ENCODE measurements around the gene MMP27.
A peak's percentile ranks its signal among the peaks of the same experiment; 100 is the strongest.

MMP27 gene

DNA sequence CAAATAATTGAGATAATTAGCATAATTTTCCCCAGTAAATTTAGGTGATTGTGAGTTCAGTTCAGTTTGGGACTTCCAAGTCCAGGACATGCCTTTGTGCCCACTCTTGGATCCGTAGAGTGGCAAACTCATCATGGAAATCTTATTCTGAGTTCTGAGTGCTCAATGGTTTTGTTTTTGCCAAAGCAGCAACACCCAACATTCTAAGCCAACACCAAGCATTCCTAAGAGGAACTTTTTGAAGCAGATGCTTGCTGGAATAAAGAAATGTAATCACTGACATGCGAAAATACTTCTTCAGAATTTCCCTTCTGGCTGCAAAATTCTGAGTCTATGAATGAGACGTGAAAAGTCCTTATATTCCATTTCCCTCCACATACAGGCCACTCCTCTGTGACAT is 10.4 kb downstream of the MMP27 start:
- DNase-seq = no peak

DNA sequence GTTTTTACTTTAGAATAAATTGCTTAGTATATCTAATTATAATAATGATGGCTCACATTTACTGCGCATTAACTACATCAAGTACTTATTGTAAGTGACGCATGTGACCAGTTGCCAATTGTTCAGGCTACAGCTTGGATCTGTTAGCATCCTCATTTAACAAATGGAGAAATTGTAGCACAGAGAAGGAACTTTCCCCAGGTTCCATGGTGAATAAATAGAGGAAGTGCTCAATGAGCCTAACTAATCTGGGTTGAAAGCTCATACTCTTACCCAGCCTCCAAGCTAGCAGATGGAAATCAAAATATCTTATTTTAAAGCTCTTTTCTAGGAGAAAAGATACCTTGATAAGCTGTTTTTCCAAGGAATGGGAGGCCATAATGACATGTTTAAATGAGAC is 19.8 kb downstream of the MMP27 start:
- no peak for DNase-seq

GRCh38 chr11:102685338-102685737 is 20.2 kb downstream of the MMP27 start:
- DNase-seq = no peak

DNA sequence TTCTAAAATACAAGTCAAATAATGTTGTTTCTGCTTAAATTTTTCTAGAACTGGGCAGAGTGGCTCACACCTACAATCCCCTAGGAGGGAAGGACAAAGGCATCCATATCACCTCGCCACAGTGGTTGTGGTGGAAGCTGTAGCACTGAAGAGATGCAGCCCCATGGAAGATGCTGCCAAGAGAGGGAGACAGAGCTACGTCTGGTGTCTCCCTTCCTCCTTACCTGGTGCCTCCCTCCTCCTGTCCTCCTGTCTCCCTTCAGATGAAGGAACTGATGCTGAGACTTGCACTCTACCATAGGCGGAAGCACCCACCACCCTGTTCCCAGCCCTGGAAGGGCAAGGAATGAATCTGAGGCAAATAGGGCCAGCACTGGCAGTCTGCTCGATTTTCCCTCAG is 22.3 kb downstream of the MMP27 start:
- no peak for DNase-seq

DNA sequence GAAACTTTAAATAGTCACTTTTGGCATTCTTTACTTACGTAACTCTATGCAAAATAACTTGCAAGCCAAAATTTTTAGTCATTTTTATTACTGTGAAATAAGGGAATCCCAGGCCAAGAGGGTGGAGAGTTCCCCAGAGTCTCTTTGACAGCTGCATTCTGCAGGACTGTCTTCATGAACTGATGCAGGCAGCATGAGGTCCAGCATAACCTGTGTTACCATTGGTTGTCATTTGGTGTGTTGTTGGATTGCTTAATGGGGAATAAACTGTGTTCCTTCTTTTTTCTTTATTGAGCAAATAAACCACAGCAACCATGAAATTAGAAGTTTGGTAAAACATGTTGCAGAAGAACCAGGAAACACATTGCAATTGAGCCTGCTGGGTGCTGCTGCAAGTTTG is 24.6 kb downstream of the MMP27 start:
- DNase-seq = no peak

GRCh38 chr11:102678022-102678421 is 27.5 kb downstream of the MMP27 start:
- no peak for DNase-seq

DNA sequence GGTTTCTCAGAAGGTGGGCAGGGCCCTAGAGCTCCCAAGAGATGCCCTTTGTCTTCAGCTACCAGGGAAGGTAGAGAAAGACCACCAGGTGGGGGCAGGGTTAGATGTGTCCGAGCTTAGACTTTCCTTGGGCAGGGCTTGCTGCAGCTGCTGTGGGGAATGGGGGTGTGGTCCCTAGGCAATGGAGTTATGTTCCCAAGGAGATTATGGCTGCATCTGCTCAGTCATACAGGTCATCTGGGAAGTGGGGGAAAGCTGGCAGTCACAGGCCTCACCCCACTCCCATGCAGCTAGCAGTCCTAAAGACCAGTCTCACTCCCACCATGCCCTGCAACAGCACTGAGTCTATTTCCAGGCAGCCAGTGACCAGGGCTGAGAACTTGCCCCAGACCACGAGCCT is 29.5 kb downstream of the MMP27 start:
- no peak for DNase-seq

- DNase-seq = no peak
Measured at GRCh38 chr11:102669664-102670063, 35.9 kb downstream of the MMP27 start.

GRCh38 chr11:102666331-102666957 is 39.1 kb downstream of the MMP27 start:
- peak; percentile 45 for DNase-seq

DNA sequence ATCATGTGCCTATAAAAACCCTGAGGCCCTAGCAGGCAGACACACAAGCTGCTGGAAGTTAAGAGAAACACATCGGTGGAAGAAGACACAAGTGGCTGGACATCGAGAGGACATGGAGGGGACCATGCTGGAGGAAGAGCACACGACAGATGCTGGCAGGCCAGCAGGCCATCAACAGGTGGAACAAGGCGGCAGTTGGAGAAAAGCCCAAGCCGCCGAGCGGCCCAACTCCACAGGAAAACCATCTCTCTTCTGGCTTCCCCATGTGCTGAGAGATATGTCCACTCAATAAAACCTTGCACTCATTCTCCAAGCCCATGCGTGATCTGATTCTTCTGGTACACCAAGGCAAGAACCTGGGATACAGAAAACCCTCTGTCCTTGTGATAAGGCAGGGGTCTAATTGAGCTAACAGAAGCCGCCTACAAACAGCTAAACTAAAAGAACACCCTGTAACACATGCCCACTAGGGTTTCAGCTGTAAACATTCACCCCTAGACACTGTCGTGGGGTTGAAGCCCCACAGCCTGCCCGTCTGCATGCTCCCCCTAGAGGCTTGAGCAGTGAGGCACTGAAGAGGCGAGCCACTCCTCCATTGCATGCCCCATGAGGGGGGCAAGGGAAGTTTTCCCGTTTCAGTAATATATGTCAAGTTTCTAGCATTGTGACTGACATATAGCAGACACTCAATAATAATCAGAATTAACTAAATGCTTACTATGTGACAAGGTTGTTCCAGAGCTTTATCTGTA is 41.4 kb downstream of the MMP27 start:
- DNase-seq = no peak

DNA sequence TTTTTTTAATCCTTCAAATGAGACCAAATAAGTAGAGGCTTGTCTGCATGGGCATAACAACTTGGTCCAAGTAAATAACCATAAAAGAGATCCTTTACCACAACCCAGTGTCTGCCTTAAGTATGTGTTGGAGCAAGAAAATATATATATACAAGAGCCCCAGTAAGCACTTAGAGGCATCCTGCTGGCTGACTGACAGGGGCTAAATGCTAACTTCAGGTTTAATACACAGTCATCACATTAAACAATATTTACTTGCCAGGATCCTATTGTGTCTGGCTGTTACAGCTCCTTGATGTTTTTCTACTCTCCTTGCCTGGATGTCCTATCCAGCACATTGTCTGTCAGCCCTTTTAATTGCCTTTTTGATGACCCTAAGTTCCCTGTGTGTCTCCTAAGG is 43.0 kb downstream of the MMP27 start:
- DNase-seq = peak; percentile 16

- DNase-seq = no peak
Measured at GRCh38 chr11:102661040-102661439, 44.5 kb downstream of the MMP27 start.

GRCh38 chr11:102656528-102656927 is 49.0 kb downstream of the MMP27 start:
- no peak for DNase-seq

DNA sequence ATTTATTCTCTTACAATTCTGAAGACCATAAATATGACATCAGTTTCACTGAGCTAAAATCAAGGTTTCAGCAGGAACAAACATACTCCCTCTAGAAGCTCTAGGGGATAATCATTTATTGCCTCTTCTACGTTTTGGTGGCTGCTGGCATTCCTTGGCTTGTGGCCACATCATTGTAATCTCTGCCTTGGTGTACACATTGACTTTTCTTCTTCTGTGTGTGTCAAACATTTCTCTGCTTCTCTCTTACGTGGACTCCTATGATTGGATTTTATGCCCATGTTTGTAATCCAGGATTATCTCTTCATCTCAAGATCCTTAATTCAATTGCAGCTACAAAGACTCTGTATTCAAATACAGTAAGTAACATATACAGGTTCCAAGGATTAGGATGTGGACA is 50.0 kb downstream of the MMP27 start:
- DNase-seq = no peak

- DNase-seq = no peak
Measured at GRCh38 chr11:102654761-102655160, 50.8 kb downstream of the MMP27 start.

DNA sequence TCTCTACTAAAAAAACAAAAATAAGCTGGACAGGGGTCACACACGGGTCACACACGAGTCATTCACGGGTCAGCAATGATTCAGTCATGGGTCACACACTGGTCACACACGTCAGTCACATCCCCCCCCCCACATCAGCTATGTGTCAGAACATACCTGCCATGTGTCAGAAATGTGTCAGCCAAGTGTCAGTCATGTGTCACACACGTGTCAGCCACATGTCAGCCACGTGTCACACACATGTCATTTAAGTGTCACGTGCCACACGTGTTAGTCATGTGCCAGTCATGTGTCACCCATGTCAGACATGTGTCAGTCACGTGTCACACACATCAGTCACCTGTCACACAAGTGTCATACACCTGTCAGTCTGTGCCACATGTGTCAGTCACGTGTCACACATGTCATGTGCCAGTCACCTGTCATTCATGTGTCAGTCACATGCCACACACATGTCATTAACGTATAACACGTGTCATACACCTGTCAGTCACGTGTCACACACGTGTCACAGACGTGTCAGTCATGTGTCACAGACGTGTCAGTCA is 51.8 kb downstream of the MMP27 start:
- no peak for DNase-seq

- no peak for DNase-seq
Measured at GRCh38 chr11:102647430-102647829, 58.1 kb downstream of the MMP27 start.

GRCh38 chr11:102643941-102644340 is 61.6 kb downstream of the MMP27 start:
- DNase-seq = no peak
